NCI-H2171 treated with DMSO at 0.1 percent for 48 hours (cell line): ENCODE results near the gene MGRN1.
A peak's percentile ranks its signal among the peaks of the same experiment; 100 is the strongest.

ENCODE experiments used
- DNase-seq: peaks from one replicate; lab custom pipeline; 2025; lab: John Stamatoyannopoulos, UW

MGRN1 gene

GRCh38 chr16:4604401-4604800, 20.2 kb upstream of the MGRN1 start:
- no peak for DNase-seq

GRCh38 chr16:4606354-4606753, 18.3 kb upstream of the MGRN1 start:
- DNase-seq = no peak

GRCh38 chr16:4607841-4608703, 16.6 kb upstream of the MGRN1 start:
- no peak for DNase-seq

- DNase-seq = no peak
These were observed 16.0 kb upstream of the MGRN1 start for GRCh38 chr16:4608704-4608980.

GRCh38 chr16:4609200-4610010, 15.2 kb upstream of the MGRN1 start:
- DNase-seq = no peak

GRCh38 chr16:4610011-4611005, 14.3 kb upstream of the MGRN1 start:
- no peak for DNase-seq

GRCh38 chr16:4611337-4612021, 13.1 kb upstream of the MGRN1 start:
- DNase-seq = no peak

- DNase-seq = no peak
These were observed 12.1 kb upstream of the MGRN1 start for GRCh38 chr16:4612474-4612931.

GRCh38 chr16:4612977-4613635, 11.5 kb upstream of the MGRN1 start:
- DNase-seq = no peak

- DNase-seq = peak; percentile 38
These were observed 10.7 kb upstream of the MGRN1 start for GRCh38 chr16:4613636-4614570.

GRCh38 chr16:4614571-4615383, 9.8 kb upstream of the MGRN1 start, which contains the start of gene UBALD1:
UBALD1 (minus strand) TSS chr16:4614888; CDS start chr16:4614797, 91 bp downstream.
- peak; percentile 77 for DNase-seq

- DNase-seq = no peak
These were observed 9.1 kb upstream of the MGRN1 start for GRCh38 chr16:4615384-4616046.

GRCh38 chr16:4616047-4616811, 8.4 kb upstream of the MGRN1 start:
- peak; percentile 99 for DNase-seq

GRCh38 chr16:4617880-4618279, 6.7 kb upstream of the MGRN1 start:
- no peak for DNase-seq

- DNase-seq = no peak
These were observed 5.8 kb upstream of the MGRN1 start for GRCh38 chr16:4618645-4619418.

GRCh38 chr16:4623593-4623992, 1.0 kb upstream of the MGRN1 start:
- DNase-seq = no peak
